Activated CD8-positive, alpha-beta T cell treated with anti-CD3 and anti-CD28 coated beads for 36 hours (primary cell): ENCODE measurements around the gene LRFN2. TPM values are rescaled to one million over a fixed set of nuclear protein-coding genes. Genes with fewer than 3 reads are reported as not detected.

ENCODE experiments used
- ATAC-seq: fragments of 200-7000 bp; cut with Tn5 transposase; one replicate; pipeline ENCODE4 v1.10.0; 2021; ENCODE audit warnings: mild to moderate bottlenecking, moderate library complexity
- CTCF ChIA-PET: fragments of 350-600 bp; sonication (Branson Sonifier 250); formaldehyde crosslinking; loops from one replicate; lab custom pipeline; 2021; ENCODE audit warnings: antibody characterized with exemption; lab: Charles Lee
- POLR2A ChIA-PET: fragments of 350-600 bp; sonication (Branson Sonifier 250); formaldehyde crosslinking; loops from one replicate; lab custom pipeline; 2021; ENCODE audit warnings: antibody characterized with exemption; lab: Charles Lee
- DNase-seq: peaks from one replicate; pipeline ENCODE4 v3.0.0-alpha.2; 2020
- H3K27ac Mint-ChIP-seq: one replicate; pipeline ENCODE4 v1.8.0; 2021; ENCODE audit warnings: mild to moderate bottlenecking, mixed read lengths
- H3K27me3 Mint-ChIP-seq: one replicate; pipeline ENCODE4 v1.8.0; 2021; ENCODE audit warnings: mixed read lengths
- H3K36me3 Mint-ChIP-seq: one replicate; pipeline ENCODE4 v1.8.0; 2021; ENCODE audit warnings: low read depth, mixed read lengths
- H3K4me1 Mint-ChIP-seq: one replicate; pipeline ENCODE4 v1.8.0; 2021; ENCODE audit warnings: low read depth, mixed read lengths
- H3K4me3 Mint-ChIP-seq: one replicate; pipeline ENCODE4 v1.8.0; 2021; ENCODE audit warnings: mild to moderate bottlenecking, moderate library complexity, mixed read lengths
- H3K9me3 Mint-ChIP-seq: one replicate; pipeline ENCODE4 v1.8.0; 2021; ENCODE audit warnings: mixed read lengths
- CTCF ChIP-seq: fragments of 200-600 bp; IDR thresholded peaks from one replicate; pipeline ENCODE4 v1.8.0; 2022; ENCODE audit warnings: antibody characterized with exemption, mild to moderate bottlenecking
- intact Hi-C: fragments of 100-400 bp; cut with micrococcal nuclease; formaldehyde crosslinking; loops from one replicate; pipeline ENCODE4 v1.10.0; 2022
- total RNA-seq, 2 experiments: library from RNA; stranded (reverse); gene quantifications; one replicate each; pipeline ENCODE4 v1.2.3, GENCODE V29; 2021

The LRFN2 gene
- total RNA-seq, 2 experiments from 2014 or later, result not detected

GRCh38 chr6:40355066-40355465, 232.1 kb downstream of the LRFN2 start:
- Mint-ChIP-seq H3K4me1 (peaks cover 5% of the 10 kb centered on the region), H3K4me3 (no peak overlapping the region), H3K9me3 (no peaks in the 10 kb centered on the region), H3K27ac (no peak overlapping the region), H3K27me3 (peaks cover 3% of the 10 kb centered on the region), H3K36me3 (no peaks in the 10 kb centered on the region)
- ChIA-PET POLR2A (no interaction called here), CTCF (no interaction called here)
- no peak for DNase-seq
- no peak for ATAC-seq
- intact Hi-C loops, result no loop called here
- TF ChIP-seq CTCF, result no peak

GRCh38 chr6:40353967-40354452, 233.2 kb downstream of the LRFN2 start:
- Mint-ChIP-seq H3K4me1 (peaks cover 5% of the 10 kb centered on the region), H3K9me3 (no peaks in the 10 kb centered on the region), H3K36me3 (no peaks in the 10 kb centered on the region), H3K4me3 (no peak overlapping the region), H3K27ac (no peak overlapping the region), H3K27me3 (peaks cover 2% of the 10 kb centered on the region)
- DNase-seq, result no peak
- ATAC-seq, result no peak
- CTCF ChIA-PET, result no interaction called here
- intact Hi-C loops, result no loop called here
- TF ChIP-seq CTCF, result no peak
- POLR2A ChIA-PET, result interaction anchor here (0.6 kb wide), 1 partner anchor 36 kb away, joined by 3 read pairs; no protein-coding TSS in a partner anchor

- Mint-ChIP-seq H3K4me3 (no peak overlapping the region), H3K27ac (no peak overlapping the region), H3K9me3 (no peaks in the 10 kb centered on the region), H3K36me3 (no peaks in the 10 kb centered on the region), H3K27me3 (peaks cover 2% of the 10 kb centered on the region), H3K4me1 (peaks cover 5% of the 10 kb centered on the region)
- ChIA-PET POLR2A (interaction anchor here (0.6 kb wide), 1 partner anchor 37 kb away, joined by 3 read pairs; no protein-coding TSS in a partner anchor), CTCF (no interaction called here)
- no peak for DNase-seq
- ATAC-seq, result no peak
- intact Hi-C loops, result no loop called here
- no peak for TF ChIP-seq CTCF
Observed at GRCh38 chr6:40353197-40353966, 233.8 kb downstream of the LRFN2 start.

GRCh38 chr6:40352527-40353170, 234.5 kb downstream of the LRFN2 start:
- Mint-ChIP-seq H3K27ac (no peak overlapping the region), H3K4me3 (no peak overlapping the region), H3K27me3 (no peaks in the 10 kb centered on the region), H3K36me3 (no peaks in the 10 kb centered on the region), H3K4me1 (peaks cover 5% of the 10 kb centered on the region), H3K9me3 (no peaks in the 10 kb centered on the region)
- DNase-seq (no peak), ATAC-seq (no peak)
- intact Hi-C loops, result no loop called here
- TF ChIP-seq CTCF, result no peak
- CTCF ChIA-PET, result no interaction called here
- POLR2A ChIA-PET, result no interaction called here

GRCh38 chr6:40352006-40352405, 235.2 kb downstream of the LRFN2 start:
- ATAC-seq, result no peak
- ChIA-PET CTCF (no interaction called here), POLR2A (no interaction called here)
- TF ChIP-seq CTCF, result no peak
- Mint-ChIP-seq H3K27me3 (no peaks in the 10 kb centered on the region), H3K4me3 (no peak overlapping the region), H3K4me1 (peaks cover 5% of the 10 kb centered on the region), H3K36me3 (no peaks in the 10 kb centered on the region), H3K27ac (no peak overlapping the region), H3K9me3 (no peaks in the 10 kb centered on the region)
- DNase-seq, result no peak
- intact Hi-C loops, result no loop called here
